NCI-H526 (cell line): ENCODE measurements around the gene CEP170.
A peak's percentile ranks its signal among the peaks of the same experiment; 100 is the strongest.

Experiments
- DNase-seq, 2 experiments: peaks; one replicate each; lab custom pipeline; 2025; lab: John Stamatoyannopoulos, UW

Gene CEP170

GRCh38 chr1:243254927-243255790 is at the start of gene CEP170:
TSS of gene CEP170 (minus strand) at chr1:243255281. CDS start at chr1:243225280, 30,001 bp downstream.
- DNase-seq, result peak; percentile 98 to 99

DNA sequence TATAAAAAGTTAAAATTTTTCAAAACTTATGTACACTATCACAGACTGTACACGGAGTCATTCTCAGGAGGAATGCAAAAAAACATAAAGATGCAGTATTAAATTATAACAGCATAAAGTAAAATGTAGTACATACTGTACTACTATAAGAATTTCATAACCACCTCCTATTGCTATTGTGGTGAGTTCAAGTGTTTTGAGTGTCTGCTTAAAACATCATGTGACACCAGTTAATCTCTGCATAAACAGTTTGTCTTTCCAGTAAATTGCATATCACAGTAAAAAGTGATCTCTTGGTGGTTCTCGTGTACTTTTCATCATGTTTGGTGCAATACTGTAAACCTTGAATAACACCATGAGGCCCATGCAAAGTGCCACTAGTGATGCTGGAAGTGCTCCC is 46.0 kb upstream of the CEP170 start:
- no peak for DNase-seq

- no peak for DNase-seq
These were observed 44.0 kb upstream of the CEP170 start for GRCh38 chr1:243299069-243299468.

GRCh38 chr1:243294723-243295121 is 39.6 kb upstream of the CEP170 start:
- no peak for DNase-seq

- DNase-seq, result no peak
These were observed 39.1 kb upstream of the CEP170 start for GRCh38 chr1:243293941-243294722.

DNA sequence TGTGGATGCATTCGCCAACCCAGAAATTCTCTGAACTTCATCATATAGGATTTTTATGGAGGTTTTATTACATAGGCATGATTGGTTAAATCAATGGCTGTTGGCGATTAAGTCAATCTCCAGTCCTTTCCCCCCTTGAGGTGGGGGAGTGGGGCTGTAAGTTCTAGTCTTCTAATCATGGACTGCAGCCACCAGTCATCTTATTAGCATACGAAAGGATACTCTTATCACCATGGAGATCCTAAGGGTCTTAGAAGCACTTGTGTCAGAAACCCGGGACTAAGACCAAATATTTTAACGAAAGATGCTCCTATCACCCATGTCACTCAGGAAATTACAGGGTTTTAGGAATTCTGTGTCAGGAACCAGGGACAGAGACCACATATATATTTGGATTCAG is 37.0 kb upstream of the CEP170 start:
- no peak for DNase-seq

GRCh38 chr1:243291292-243291691 is 36.2 kb upstream of the CEP170 start:
- no peak for DNase-seq

DNA sequence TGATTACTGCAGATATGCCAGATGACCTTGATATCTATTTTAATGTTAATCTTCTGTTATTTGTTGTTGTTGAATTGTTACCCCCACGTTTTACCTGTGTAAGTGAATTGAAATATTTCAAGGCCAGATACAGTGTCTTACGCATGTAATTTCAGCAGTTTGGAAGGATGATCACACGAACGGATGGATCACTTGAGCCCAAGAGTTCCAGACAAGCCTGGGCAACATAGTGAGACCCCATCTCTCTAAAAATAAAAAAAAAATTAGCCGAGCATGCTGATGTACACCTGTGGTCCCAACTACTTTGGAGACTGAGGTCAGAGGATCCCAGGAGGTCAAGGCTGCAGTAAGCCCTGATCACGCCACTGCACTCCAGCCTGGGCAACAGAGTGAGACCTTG is 33.0 kb upstream of the CEP170 start:
- DNase-seq, result no peak

DNA sequence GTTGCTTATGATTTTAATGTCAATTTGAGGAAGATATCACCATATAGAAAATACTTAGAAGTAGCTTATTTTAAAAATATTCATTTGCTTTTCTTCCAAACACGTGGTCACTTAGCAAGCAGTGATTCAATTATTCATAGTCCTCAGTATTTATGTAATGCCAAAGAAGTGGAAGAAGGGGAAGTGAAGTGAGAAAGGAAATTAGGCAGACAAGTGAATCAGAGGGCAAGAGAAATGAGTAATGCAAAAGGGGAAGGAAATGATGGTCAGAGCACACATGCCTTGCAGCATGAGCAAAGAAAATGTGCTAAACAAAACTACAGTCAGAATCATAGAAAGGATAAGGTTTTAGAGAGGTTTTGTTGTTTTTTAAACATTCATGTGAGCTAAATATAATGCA is 32.6 kb upstream of the CEP170 start:
- no peak for DNase-seq

GRCh38 chr1:243287123-243287460 is 32.0 kb upstream of the CEP170 start:
- no peak for DNase-seq

DNA sequence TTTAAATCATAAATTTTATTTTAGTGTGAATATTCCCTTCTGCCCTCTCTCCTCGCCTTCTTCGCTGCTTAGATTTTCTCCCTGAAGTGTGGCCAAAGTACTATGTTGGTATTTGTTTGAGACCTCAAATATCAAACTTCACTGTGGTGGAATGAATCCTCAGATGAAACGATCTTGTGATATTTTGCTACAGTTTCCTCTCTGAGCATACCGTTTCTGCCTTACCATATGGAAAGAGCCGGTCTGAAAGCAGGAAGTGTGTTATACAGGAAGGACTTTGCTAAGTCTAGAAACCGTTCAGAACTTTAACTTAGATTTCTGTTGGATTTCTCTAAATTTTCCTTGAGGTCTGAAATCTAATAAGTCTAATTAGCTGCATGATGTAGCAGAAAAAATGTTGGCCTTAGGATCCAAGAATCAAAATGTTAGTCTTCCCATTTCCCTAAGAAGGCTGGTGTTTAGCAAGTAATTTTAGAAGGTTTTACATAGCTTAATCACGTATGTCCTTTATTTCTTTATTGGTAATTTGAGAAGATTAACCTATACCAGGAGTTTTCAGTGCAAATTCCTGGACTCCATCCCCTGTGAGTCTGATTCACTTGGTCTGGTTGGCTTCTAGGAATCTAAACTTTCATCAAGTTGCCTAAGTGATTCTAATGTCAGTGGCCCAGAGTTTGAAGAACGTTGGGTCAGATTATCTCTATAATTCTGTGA is 31.5 kb upstream of the CEP170 start:
- no peak for DNase-seq

DNA sequence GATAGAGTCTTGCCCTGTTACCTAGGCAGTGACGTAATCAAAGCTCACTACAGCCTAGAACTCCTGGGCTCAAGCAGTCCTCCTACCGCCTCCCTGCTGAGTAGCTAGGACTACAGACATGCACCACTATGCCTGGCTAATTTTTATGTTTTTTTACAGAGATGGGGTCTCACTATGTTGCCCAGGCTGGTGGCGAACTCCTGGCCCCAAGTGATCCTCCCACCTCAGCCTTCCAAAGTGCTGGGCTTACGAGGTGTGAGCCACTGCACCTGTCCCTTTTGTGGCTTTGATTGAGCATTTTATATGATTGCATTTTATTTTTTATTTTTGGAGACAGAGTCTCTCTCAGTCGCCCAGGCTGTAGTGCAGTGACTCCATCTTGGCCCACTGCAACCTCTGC is 26.6 kb upstream of the CEP170 start:
- DNase-seq, result no peak

DNA sequence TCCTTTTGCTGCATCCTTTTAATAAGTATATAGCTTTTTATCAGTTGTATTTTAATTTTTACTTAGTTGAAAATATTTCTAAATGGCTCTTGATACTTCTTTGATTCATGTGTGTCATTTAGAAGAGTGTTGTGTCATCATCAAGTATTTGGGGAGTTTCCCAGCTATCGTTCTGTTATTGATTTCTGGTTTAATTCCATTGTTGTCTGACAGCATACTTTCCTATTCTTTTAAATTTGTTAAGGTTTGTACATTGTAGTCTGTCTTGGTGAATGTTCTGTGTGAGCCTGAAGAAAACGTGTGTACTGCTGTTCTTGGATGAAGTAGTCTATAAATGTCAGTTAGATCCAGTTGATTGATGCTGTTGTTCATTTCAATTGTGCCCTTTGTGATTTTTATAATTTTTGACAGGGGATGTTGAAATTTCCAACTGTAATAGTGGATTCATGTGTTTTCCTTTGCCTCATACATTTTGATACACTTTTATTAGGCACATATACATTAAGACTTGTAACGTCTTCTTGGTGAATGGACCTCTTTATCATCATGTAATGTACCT is 25.6 kb upstream of the CEP170 start:
- no peak for DNase-seq

GRCh38 chr1:243275316-243275715 is 20.2 kb upstream of the CEP170 start:
- DNase-seq, result no peak

DNA sequence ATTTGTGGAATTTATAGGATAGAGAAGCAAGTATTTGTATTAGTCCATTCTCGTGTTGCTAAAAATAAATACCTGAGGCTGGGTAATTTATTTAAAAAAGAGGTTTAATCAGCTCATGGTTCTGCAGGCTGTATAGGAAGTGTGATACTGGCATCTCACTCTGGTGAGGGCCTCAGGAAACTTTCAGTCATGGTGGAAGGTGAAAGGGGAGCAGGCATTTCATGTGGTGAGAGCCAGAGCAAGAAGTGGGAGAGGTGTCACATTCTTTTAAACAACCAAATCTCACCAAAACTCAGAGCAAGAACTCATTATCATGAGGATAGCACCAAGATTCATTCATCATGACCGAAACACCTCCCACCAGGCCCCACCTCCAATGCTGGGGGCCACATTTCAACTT is 18.9 kb upstream of the CEP170 start:
- no peak for DNase-seq

DNA sequence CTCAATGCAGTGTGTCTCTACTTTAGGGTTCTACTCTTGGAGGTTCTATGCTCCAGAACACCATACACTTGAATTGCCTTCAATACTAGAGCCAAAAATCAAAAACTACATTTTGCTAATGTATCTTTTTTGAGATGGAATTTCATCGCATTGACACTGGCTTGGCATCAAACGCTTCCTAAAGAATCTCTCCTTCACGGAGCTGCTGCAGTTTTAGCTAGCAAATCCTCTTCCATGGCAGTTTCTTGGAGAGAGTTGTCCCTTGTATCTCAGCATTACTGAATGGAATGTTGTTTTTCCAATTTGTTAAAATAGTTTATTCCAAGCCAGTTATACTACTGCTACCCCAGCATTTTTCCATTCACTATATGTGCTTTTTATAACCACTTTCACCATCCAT is 18.4 kb upstream of the CEP170 start:
- DNase-seq, result no peak

DNA sequence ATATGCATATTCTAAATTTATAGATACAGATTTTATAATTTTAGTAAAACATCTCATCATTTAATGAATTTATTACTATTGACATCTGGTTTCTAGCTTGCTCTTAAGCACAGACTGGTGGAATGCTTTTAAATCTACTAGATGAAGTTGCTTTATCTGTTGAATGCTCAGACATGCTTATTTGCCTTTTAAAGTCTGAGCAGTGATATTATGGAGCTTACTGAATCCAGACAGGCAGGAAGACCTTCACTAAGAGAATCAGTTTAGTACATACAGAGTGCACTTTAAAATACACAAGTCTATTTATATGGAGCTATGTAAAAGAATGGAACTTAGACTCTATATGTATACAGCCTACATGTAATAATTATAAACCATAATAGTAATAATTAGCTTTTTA is 17.3 kb upstream of the CEP170 start:
- no peak for DNase-seq

GRCh38 chr1:243271996-243272395 is 16.9 kb upstream of the CEP170 start:
- no peak for DNase-seq

- no peak for DNase-seq
These were observed 15.2 kb upstream of the CEP170 start for GRCh38 chr1:243270097-243270864.

GRCh38 chr1:243269461-243269801 is 14.3 kb upstream of the CEP170 start:
- DNase-seq, result peak; percentile 42 to 77

DNA sequence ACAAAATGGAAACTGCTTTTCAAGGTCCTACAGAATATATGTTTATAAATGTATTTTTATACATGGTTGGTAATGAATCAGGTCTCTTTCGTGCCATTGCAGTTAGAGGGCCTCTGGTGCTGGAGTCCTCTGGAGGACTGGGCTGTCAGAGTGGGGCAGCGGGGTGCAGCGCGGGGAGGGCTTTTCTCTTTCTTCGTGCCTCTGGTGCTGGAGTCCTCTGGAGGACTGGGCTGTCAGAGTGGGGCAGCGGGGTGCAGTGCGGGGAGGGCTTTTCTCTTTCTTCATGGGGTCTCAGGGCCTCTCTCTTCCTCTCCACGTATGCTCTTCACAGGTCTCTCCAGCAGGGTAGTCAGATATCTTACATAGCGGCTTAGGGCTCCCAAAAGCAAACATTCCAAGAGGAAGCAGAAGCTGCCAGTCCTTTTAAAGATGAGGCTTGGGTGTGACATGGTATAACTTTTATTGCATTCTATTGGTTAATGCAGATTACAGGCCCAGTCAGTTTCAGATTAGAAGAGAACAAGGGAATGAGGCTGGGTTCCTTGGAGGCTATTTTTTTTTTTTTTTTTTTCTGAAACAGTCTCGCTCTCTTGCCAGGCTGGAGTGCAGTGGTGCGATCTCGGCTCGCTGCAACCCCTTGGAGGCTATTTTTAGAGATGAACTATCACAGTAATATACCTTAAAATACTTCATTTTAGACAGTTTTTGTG is 13.8 kb upstream of the CEP170 start:
- DNase-seq, result peak in 1 of 2 experiments; percentile 15
